ENCODE results near the gene RORB. TPM values are rescaled to one million over a fixed set of nuclear protein-coding genes. Genes with fewer than 3 reads are reported as not detected.

RORB gene
- total RNA-seq, 1 experiment from 2014 or later = 0.08 TPM

DNA sequence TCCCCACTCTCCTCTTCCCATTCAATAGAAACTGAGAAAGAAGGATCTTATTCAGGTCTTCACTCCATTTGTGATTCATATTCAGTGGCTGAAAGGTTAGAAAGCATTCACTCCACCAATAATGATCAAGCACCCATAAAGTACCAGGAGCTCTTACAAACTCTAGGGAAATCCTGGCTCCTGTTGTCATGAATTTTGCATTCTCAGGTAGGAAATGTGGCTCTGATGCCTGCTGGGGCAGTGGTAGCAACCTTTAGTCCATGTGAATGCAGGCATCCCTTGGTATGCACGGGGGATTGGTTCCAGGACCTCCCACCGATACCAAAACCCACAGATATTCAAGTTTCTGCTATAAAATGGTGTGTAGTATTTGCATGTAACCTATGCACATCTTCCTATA is 3.6 kb upstream of the RORB start:
- no peaks in the 10 kb centered on the region for H3K36me3 ChIP-seq (ENCODE audit: control insufficient read depth, insufficient read depth, low read length)
- H3K27ac ChIP-seq (ENCODE audit: low read length) = no peak overlapping the region
- TF ChIP-seq CTCF (IDR thresholded peaks at IDR 0.05) = no peak
- TF ChIP-seq, protein P1, sequence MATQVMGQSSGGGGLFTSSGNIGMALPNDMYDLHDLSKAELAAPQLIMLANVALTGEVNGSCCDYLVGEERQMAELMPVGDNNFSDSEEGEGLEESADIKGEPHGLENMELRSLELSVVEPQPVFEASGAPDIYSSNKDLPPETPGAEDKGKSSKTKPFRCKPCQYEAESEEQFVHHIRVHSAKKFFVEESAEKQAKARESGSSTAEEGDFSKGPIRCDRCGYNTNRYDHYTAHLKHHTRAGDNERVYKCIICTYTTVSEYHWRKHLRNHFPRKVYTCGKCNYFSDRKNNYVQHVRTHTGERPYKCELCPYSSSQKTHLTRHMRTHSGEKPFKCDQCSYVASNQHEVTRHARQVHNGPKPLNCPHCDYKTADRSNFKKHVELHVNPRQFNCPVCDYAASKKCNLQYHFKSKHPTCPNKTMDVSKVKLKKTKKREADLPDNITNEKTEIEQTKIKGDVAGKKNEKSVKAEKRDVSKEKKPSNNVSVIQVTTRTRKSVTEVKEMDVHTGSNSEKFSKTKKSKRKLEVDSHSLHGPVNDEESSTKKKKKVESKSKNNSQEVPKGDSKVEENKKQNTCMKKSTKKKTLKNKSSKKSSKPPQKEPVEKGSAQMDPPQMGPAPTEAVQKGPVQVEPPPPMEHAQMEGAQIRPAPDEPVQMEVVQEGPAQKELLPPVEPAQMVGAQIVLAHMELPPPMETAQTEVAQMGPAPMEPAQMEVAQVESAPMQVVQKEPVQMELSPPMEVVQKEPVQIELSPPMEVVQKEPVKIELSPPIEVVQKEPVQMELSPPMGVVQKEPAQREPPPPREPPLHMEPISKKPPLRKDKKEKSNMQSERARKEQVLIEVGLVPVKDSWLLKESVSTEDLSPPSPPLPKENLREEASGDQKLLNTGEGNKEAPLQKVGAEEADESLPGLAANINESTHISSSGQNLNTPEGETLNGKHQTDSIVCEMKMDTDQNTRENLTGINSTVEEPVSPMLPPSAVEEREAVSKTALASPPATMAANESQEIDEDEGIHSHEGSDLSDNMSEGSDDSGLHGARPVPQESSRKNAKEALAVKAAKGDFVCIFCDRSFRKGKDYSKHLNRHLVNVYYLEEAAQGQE (IDR thresholded peaks at IDR 0.05; ENCODE audit: insufficient read depth in 1 of 2, low read depth in 2 of 2, low read length in 1 of 2) = no peak
- TF ChIP-seq POLR2AphosphoS5 (IDR thresholded peaks at IDR 0.05; ENCODE audit: low read depth, low read length) = no peak
- no peak for TF ChIP-seq SIN3A (IDR thresholded peaks at IDR 0.05; ENCODE audit: borderline replicate concordance, insufficient read depth, low read depth, low read length)
- no peak for TF ChIP-seq TCF7L2 (IDR thresholded peaks at IDR 0.05; ENCODE audit: low read depth, low read length)
- H3K4me1 ChIP-seq (ENCODE audit: control insufficient read depth, insufficient read depth, low read length) = no peaks in the 10 kb centered on the region
- BruUV-seq (replicated peaks) = no TSS peak
- intact Hi-C loops (cut with micrococcal nuclease; ENCODE audit: unreplicated experiment) (no loop called here), in situ Hi-C loops (cut with HindIII; ENCODE audit: low pct_unique_long_range_greater_than_20kb, low sequenced_read_pairs) (no loop called here)
- ATAC-seq (no peak), DNase-seq (ENCODE audit: low read depth, low spot score) (no peak)
- CTCF ChIA-PET = no interaction called here
- peaks cover 5% of the 10 kb centered on the region; the same call in 1 of the 2 replicates for H3K27me3 ChIP-seq (ENCODE audit: control insufficient read depth, insufficient read depth, low read length)
- no peaks in the 10 kb centered on the region for H3K9me3 ChIP-seq (ENCODE audit: control insufficient read depth, insufficient read depth, low read depth, low read length)
- no peak overlapping the region for H3K4me3 ChIP-seq (ENCODE audit: low read depth in 2 of 2, low read length in 2 of 2)
- POLR2A ChIA-PET = no interaction called here

GRCh38 chr9:74494490-74494889 is 2.6 kb upstream of the RORB start:
- H3K4me3 ChIP-seq (ENCODE audit: low read depth in 2 of 2, low read length in 2 of 2) = no peak overlapping the region
- H3K27me3 ChIP-seq (ENCODE audit: control insufficient read depth, insufficient read depth, low read length) = peaks cover 5% of the 10 kb centered on the region; the same call in 1 of the 2 replicates
- no peaks in the 10 kb centered on the region for H3K36me3 ChIP-seq (ENCODE audit: control insufficient read depth, insufficient read depth, low read length)
- no peaks in the 10 kb centered on the region for H3K9me3 ChIP-seq (ENCODE audit: control insufficient read depth, insufficient read depth, low read depth, low read length)
- intact Hi-C loops (cut with micrococcal nuclease; ENCODE audit: unreplicated experiment) (no loop called here), in situ Hi-C loops (cut with HindIII; ENCODE audit: low pct_unique_long_range_greater_than_20kb, low sequenced_read_pairs) (no loop called here)
- TF ChIP-seq SIN3A (IDR thresholded peaks at IDR 0.05; ENCODE audit: borderline replicate concordance, insufficient read depth, low read depth, low read length) = no peak
- TF ChIP-seq, protein P1 (IDR thresholded peaks at IDR 0.05; ENCODE audit: insufficient read depth in 1 of 2, low read depth in 2 of 2, low read length in 1 of 2) = no peak
- no peak for TF ChIP-seq CTCF (IDR thresholded peaks at IDR 0.05)
- TF ChIP-seq POLR2AphosphoS5 (IDR thresholded peaks at IDR 0.05; ENCODE audit: low read depth, low read length) = no peak
- TF ChIP-seq TCF7L2 (IDR thresholded peaks at IDR 0.05; ENCODE audit: low read depth, low read length) = no peak
- CTCF ChIA-PET = no interaction called here
- POLR2A ChIA-PET = no interaction called here
- no peak for DNase-seq (ENCODE audit: low read depth, low spot score)
- no peak for ATAC-seq
- H3K4me1 ChIP-seq (ENCODE audit: control insufficient read depth, insufficient read depth, low read length) = no peaks in the 10 kb centered on the region
- H3K27ac ChIP-seq (ENCODE audit: low read length) = no peak overlapping the region
- no TSS peak for BruUV-seq (replicated peaks)

Measured in Panc1 (cell line).